ENCODE measurements around the gene CFDP1.

CFDP1 gene

DNA sequence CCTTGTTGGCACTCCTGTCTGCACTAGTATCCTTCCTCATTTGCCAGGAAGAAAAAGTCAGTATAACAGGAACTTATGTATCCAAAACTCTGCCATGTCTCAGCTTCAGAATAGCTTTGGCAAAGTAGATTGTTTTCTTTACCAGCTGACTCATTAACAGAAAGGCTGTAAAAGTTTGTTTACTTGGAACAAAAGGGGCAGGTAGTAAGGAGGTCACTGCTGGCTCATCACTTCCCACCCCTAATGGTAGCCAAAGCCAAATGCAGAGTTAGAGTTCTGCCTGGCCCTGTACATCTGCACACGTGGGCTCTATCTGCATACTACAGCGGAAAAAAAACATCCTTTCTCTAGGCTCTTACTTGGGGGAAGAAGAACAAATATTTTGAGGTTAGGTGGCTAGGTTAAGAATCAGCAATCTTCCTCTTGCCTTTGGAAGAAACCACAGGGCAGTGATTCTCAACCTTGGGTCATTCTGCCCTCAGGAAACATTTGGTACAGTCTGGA, 90.9 kb downstream of the CFDP1 start:
- peak overlapping the region; percentile 70 for H3K27ac ChIP-seq
- peak; percentile 48 for DNase-seq (ENCODE audit: low spot score)
- ChIA-PET CTCF (no interaction called here), POLR2A (ENCODE audit: low non-redundant PET) (no interaction called here)
- TF ChIP-seq, protein P1, sequence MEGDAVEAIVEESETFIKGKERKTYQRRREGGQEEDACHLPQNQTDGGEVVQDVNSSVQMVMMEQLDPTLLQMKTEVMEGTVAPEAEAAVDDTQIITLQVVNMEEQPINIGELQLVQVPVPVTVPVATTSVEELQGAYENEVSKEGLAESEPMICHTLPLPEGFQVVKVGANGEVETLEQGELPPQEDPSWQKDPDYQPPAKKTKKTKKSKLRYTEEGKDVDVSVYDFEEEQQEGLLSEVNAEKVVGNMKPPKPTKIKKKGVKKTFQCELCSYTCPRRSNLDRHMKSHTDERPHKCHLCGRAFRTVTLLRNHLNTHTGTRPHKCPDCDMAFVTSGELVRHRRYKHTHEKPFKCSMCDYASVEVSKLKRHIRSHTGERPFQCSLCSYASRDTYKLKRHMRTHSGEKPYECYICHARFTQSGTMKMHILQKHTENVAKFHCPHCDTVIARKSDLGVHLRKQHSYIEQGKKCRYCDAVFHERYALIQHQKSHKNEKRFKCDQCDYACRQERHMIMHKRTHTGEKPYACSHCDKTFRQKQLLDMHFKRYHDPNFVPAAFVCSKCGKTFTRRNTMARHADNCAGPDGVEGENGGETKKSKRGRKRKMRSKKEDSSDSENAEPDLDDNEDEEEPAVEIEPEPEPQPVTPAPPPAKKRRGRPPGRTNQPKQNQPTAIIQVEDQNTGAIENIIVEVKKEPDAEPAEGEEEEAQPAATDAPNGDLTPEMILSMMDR (conservative IDR thresholded peaks at IDR 0.05; ENCODE audit: low read depth): no peak

GRCh38 chr16:75341564-75342307, 91.6 kb downstream of the CFDP1 start:
- POLR2A ChIA-PET (ENCODE audit: low non-redundant PET): no interaction called here
- H3K27ac ChIP-seq: no peak overlapping the region
- CTCF ChIA-PET: interaction anchor here (1.4 kb wide), 1 partner anchor 17 kb away, joined by 3 read pairs; no protein-coding TSS in a partner anchor
- DNase-seq (ENCODE audit: low spot score): no peak
- TF ChIP-seq, protein P1 (conservative IDR thresholded peaks at IDR 0.05; ENCODE audit: low read depth): no peak

DNA sequence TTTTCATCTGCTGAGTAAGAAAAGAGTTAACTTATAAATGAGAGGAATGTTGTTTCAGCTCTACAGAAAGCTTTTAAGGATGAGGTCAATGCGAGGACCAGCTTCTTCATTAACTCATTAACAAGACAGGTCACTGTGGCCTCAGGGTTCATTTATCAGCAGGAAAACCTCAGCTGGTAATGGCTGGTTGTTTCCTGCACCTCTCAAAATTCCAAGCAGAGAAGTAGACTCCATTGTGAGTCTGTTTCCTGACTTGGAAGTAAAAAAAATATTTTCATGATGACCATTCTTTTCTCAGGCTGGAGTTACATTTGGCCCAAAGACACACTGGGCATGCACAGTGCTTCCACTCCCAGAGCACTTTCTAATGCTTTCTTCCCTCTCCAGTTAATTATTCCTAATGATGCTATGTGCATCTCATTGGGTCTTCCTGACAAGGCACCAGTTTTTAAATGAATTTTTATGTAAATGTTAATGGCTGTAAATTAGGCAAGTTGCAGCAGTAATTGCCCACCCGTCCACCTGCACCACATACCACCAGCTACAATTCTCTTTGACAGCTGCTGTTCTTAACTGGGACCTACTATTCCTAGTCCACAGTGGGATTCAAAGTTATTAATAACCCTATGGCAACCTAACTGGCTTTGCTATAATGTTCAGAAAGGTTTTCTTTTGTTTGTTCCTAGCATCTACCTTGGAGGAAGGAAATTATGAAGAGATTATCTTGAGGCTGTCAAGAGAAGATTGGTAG, 92.4 kb downstream of the CFDP1 start:
- no peak overlapping the region for H3K27ac ChIP-seq
- ChIA-PET CTCF (interaction anchor here (1.4 kb wide), 1 partner anchor 16 kb away, joined by 3 read pairs; no protein-coding TSS in a partner anchor), POLR2A (ENCODE audit: low non-redundant PET) (no interaction called here)
- TF ChIP-seq, protein P1 (conservative IDR thresholded peaks at IDR 0.05; ENCODE audit: low read depth): no peak
- no peak for DNase-seq (ENCODE audit: low spot score)

- ChIA-PET POLR2A (ENCODE audit: low non-redundant PET) (no interaction called here), CTCF (interaction anchor here (0.7 kb wide), 1 partner anchor 163 kb away, joined by 3 read pairs; no protein-coding TSS in a partner anchor)
- H3K27ac ChIP-seq: no peak overlapping the region
- TF ChIP-seq, protein P1 (conservative IDR thresholded peaks at IDR 0.05; ENCODE audit: low read depth): no peak
- no peak for DNase-seq (ENCODE audit: low spot score)
These were observed 95.9 kb downstream of the CFDP1 start for GRCh38 chr16:75337430-75337829.

GRCh38 chr16:75336521-75336920, 96.8 kb downstream of the CFDP1 start:
- CTCF ChIA-PET: interaction anchor here (0.5 to 0.7 kb wide), 3 partner anchors 10 to 24 kb away, joined by 3 to 4 read pairs (median 3); no protein-coding TSS in a partner anchor
- POLR2A ChIA-PET (ENCODE audit: low non-redundant PET): no interaction called here

GRCh38 chr16:75333721-75334163, 99.6 kb downstream of the CFDP1 start:
- POLR2A ChIA-PET (ENCODE audit: low non-redundant PET): no interaction called here
- no peak overlapping the region for H3K27ac ChIP-seq
- TF ChIP-seq, protein P1 (conservative IDR thresholded peaks at IDR 0.05; ENCODE audit: low read depth): no peak
- DNase-seq (ENCODE audit: low spot score): no peak
- CTCF ChIA-PET: no interaction called here

More at GRCh38 chr16:75336521-75336920, 96.8 kb downstream of the CFDP1 start:
- H3K27ac ChIP-seq: no peak overlapping the region
- DNase-seq (ENCODE audit: low spot score): no peak
- TF ChIP-seq, protein P1 (conservative IDR thresholded peaks at IDR 0.05; ENCODE audit: low read depth): no peak
